Common myeloid progenitor, CD34-positive (primary cell): ENCODE measurements around the gene OTOP2.
A peak's percentile ranks its signal among the peaks of the same experiment; 100 is the strongest.

ENCODE experiments used
- CTCF ChIA-PET: fragments of 350-600 bp; sonication (Branson Sonifier 250); formaldehyde crosslinking; loops from one replicate; lab custom pipeline; 2021; ENCODE audit warnings: antibody characterized with exemption; lab: Charles Lee
- POLR2A ChIA-PET: fragments of 350-600 bp; sonication (Branson Sonifier 250); formaldehyde crosslinking; loops from one replicate; lab custom pipeline; 2021; ENCODE audit warnings: antibody characterized with exemption; lab: Charles Lee
- DNase-seq, 3 donors: peaks; one replicate each; pipeline versions ENCODE4 v3.0.0 to v3.0.0-alpha.2; 2013
- H3K27ac ChIP-seq, 2 experiments: 1 replicate in 1 of 2; 2 replicates in 1 of 2; pipeline ENCODE4 v1.7.0; 2013; ENCODE audit warnings: inconsistent platforms in 2 of 2, low read length in 2 of 2, mild to moderate bottlenecking in 2 of 2, low read depth in 1 of 2, moderate library complexity in 1 of 2; ENCODE audit not compliant: severe bottlenecking in 2 of 2, insufficient read depth in 1 of 2, poor library complexity in 1 of 2
- H3K27me3 ChIP-seq, 5 experiments: replicated peaks in 2 of 5; 1 replicate in 3 of 5; 2 replicates in 2 of 5; pipeline versions ENCODE4 v1.6.1 to v1.7.0; 2013; ENCODE audit warnings: low read length in 4 of 5, mild to moderate bottlenecking in 2 of 5, moderate library complexity in 2 of 5, inconsistent platforms in 1 of 5; ENCODE audit not compliant: insufficient read depth in 5 of 5, control insufficient read depth in 4 of 5
- H3K36me3 ChIP-seq, 4 experiments: 1 replicate in 2 of 4; 2 replicates in 2 of 4; pipeline versions ENCODE4 v1.6.1 to v1.7.0; 2013; ENCODE audit warnings: low read length in 3 of 4, control low read depth in 1 of 4, mild to moderate bottlenecking in 1 of 4; ENCODE audit not compliant: control insufficient read depth in 4 of 4, insufficient read depth in 4 of 4
- H3K4me1 ChIP-seq, 4 experiments: 1 replicate in 3 of 4; 2 replicates in 1 of 4; pipeline versions ENCODE4 v1.6.1 to v1.7.1; 2013; ENCODE audit warnings: low read length in 3 of 4, mild to moderate bottlenecking in 3 of 4, control low read depth in 1 of 4, inconsistent platforms in 1 of 4, moderate library complexity in 1 of 4; ENCODE audit not compliant: control insufficient read depth in 4 of 4, insufficient read depth in 4 of 4; ENCODE audit errors: control extremely low read depth in 1 of 4
- H3K4me3 ChIP-seq, 7 experiments: 1 replicate in 4 of 7; 2 replicates in 3 of 7; pipeline versions ENCODE4 v1.5.1 to v1.7.0; 2013; ENCODE audit warnings: mild to moderate bottlenecking in 7 of 7, low read length in 6 of 7, moderate library complexity in 6 of 7, inconsistent platforms in 2 of 7, low read depth in 2 of 7, control low read depth in 1 of 7; ENCODE audit not compliant: insufficient read depth in 4 of 7, control insufficient read depth in 1 of 7; ENCODE audit errors: extremely low read depth in 1 of 7
- H3K9me3 ChIP-seq, 5 experiments: 1 replicate in 4 of 5; 2 replicates in 1 of 5; pipeline versions ENCODE4 v1.6.1 to v1.7.1; 2013; ENCODE audit warnings: low read length in 4 of 5, mild to moderate bottlenecking in 2 of 5, inconsistent platforms in 1 of 5, low read depth in 1 of 5, moderate library complexity in 1 of 5; ENCODE audit not compliant: control insufficient read depth in 4 of 5, insufficient read depth in 2 of 5; ENCODE audit errors: control extremely low read depth in 1 of 5
- WGBS: methylation state at CpG from one replicate; pipeline ENCODE4 v1.1.5; 2013; ENCODE audit not compliant: insufficient coverage; 5-methylcytosine and 5-hydroxymethylcytosine counted together

OTOP2 gene

GRCh38 chr17:74922694-74923537 lies 1.2 kb upstream of the OTOP2 start, which contains the start of gene USH1G:
TSS of gene USH1G (minus strand) at chr17:74923255. CDS start at chr17:74923073, 182 bp downstream.
- peak within 1 kb of the TSS in 4 of 7 experiments; percentile 36 to 67 (median 45) for H3K4me3 ChIP-seq
- WGBS, result 4% methylated on average over 33 of the region's 57 CpGs

DNA sequence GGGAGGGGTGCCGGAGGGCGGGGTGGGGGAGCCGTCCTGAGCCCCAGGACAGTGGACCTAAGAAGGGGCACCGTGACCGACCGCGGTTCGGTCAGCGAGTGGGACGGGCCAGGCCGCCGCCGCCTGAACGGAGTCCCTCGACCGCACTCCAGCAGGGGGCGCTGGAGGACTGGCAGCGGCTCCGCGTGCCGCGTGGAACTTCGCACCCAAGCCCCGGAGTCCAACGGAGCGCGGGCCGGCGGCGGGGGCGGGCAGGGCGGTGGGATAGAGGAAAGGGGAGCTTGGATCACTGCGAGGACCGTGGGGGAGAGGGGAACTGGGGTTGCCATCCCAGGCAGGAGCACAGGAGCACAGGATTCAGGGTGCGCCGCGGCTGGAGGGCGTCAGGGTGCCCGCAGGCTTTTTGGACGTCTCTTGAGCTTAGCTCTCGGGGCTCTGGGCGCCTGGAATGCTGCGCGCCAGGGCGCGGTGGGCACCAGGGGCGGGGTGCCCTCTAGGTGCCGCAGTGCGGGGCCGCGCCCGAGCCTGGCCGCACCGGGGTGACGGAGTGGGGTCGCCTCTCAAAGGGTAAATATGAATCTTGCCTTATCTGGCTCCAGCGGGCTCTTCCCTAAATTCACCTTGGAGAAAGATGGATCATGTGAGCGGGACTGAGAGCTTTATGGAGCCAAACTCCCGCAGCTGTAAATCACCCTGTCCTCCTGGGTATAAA lies 379 bp upstream of the OTOP2 start:
- peak overlapping the region in 4 of 7 experiments; percentile 25 to 67 (median 40) for H3K4me3 ChIP-seq
- DNase-seq, result peak; percentile 40 to 69 (median 67)
- ChIA-PET CTCF (interaction anchor here (0.8 to 6.2 kb wide), 11 partner anchors 8 to 96 kb away, joined by 3 to 64 read pairs (median 4); no protein-coding TSS in a partner anchor), POLR2A (no interaction called here)
- under 1% methylated on average over 48 of the region's 59 CpGs for WGBS
- no peak overlapping the region for H3K27ac ChIP-seq
- H3K9me3 ChIP-seq, result no peaks in the 10 kb centered on the region
- peaks cover 0 to 84% (median 38%) of the 10 kb centered on the region in 5 experiments for H3K27me3 ChIP-seq
- H3K4me1 ChIP-seq, result peaks cover 0 to 25% (median 21%) of the 10 kb centered on the region in 4 experiments
- H3K36me3 ChIP-seq, result no peaks in the 10 kb centered on the region

More at GRCh38 chr17:74922694-74923537, 1.2 kb upstream of the OTOP2 start, which contains the start of gene USH1G:
- H3K27me3 ChIP-seq, result peaks cover 0 to 84% (median 37%) of the 10 kb centered on the region in 5 experiments
- no peak for DNase-seq
- no peaks in the 10 kb centered on the region for H3K9me3 ChIP-seq
- no peak within 1 kb of the TSS for H3K27ac ChIP-seq
- peaks cover 0 to 25% (median 23%) of the 10 kb centered on the region in 4 experiments for H3K4me1 ChIP-seq
- ChIA-PET CTCF (interaction anchor here (1.1 to 6.2 kb wide), 7 partner anchors 8 to 39 kb away, joined by 3 to 64 read pairs (median 5); no protein-coding TSS in a partner anchor), POLR2A (no interaction called here)
- no peaks in the 10 kb centered on the region for H3K36me3 ChIP-seq

DNA sequence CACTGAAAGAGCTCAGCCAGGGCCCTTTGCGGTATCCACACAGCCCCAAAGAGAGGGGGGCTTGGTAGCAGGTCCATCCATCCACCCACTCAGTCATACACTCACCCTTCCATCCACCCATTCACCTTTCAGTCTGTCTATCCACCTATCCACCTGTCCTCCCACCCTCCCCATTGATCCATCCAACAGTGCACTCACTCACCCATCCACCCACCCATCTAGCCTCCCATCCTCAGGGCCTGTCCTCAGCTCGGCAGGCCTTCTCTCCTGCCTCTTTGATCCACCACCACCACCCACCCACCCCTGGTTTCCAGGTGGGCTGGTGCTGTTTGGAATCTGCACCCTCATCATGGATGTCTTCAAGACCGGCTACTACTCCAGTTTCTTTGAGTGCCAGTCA lies 1.2 kb downstream of the OTOP2 start:
- peaks cover 0 to 71% (median 34%) of the 10 kb centered on the region in 5 experiments for H3K27me3 ChIP-seq
- H3K9me3 ChIP-seq, result no peaks in the 10 kb centered on the region
- H3K4me3 ChIP-seq, result no peak overlapping the region
- no peaks in the 10 kb centered on the region for H3K36me3 ChIP-seq
- no peak overlapping the region for H3K27ac ChIP-seq
- no peak for DNase-seq
- CTCF ChIA-PET, result interaction anchor here (0.6 to 6.2 kb wide), 7 partner anchors 12 to 187 kb away, joined by 3 to 64 read pairs (median 3); no protein-coding TSS in a partner anchor
- H3K4me1 ChIP-seq, result peaks cover 0 to 25% (median 20%) of the 10 kb centered on the region in 4 experiments
- POLR2A ChIA-PET, result no interaction called here
- whole genome bisulfite sequencing, result 79% methylated on average over 3 of the region's 3 CpGs

DNA sequence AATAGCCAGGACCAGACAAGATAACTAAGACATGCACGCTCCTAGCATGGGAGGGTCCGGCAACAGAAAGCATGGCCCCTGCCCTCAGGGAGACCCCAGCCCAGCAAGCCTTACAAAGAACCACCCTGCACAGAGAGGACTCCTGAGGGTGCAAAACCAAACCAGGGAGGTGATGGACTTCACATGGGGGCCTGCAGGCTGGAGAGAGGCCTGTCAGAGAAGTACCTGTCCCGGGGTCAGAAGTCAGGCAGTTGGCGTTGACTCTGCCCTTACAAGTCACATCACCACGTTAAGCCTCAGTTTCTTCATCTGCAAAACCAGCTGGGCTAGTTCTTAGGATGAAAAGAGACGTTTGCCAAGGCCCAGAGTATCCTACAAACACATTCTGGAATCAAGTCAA lies 4.7 kb downstream of the OTOP2 start:
- peaks cover 0 to 22% (median 13%) of the 10 kb centered on the region in 4 experiments for H3K4me1 ChIP-seq
- H3K27ac ChIP-seq, result no peak overlapping the region
- ChIA-PET POLR2A (no interaction called here), CTCF (interaction anchor here (1.1 to 1.2 kb wide), 2 partner anchors 10 to 17 kb away, joined by 3 to 4 read pairs; no protein-coding TSS in a partner anchor)
- WGBS, result 98% methylated on average over 6 of the region's 6 CpGs
- DNase-seq, result no peak
- no peak overlapping the region for H3K4me3 ChIP-seq
- H3K9me3 ChIP-seq, result no peaks in the 10 kb centered on the region
- peaks cover 0 to 41% (median 28%) of the 10 kb centered on the region in 5 experiments for H3K27me3 ChIP-seq
- H3K36me3 ChIP-seq, result no peaks in the 10 kb centered on the region

- ChIA-PET CTCF (interaction anchor here (0.8 to 2.0 kb wide), 5 partner anchors 7 to 31 kb away, joined by 3 to 12 read pairs (median 4); partner anchors contain the start of gene USH1G), POLR2A (no interaction called here)
- H3K27me3 ChIP-seq, result peaks cover 0 to 41% (median 24%) of the 10 kb centered on the region in 5 experiments
- WGBS, result 96% methylated on average over 24 of the region's 24 CpGs
- H3K27ac ChIP-seq, result no peak overlapping the region
- peaks cover 0 to 10% (median 1%) of the 10 kb centered on the region in 4 experiments for H3K4me1 ChIP-seq
- H3K36me3 ChIP-seq, result no peaks in the 10 kb centered on the region
- no peak overlapping the region for H3K4me3 ChIP-seq
- no peak for DNase-seq
- no peaks in the 10 kb centered on the region for H3K9me3 ChIP-seq
These were observed 6.5 kb downstream of the OTOP2 start for GRCh38 chr17:74930535-74931036.

DNA sequence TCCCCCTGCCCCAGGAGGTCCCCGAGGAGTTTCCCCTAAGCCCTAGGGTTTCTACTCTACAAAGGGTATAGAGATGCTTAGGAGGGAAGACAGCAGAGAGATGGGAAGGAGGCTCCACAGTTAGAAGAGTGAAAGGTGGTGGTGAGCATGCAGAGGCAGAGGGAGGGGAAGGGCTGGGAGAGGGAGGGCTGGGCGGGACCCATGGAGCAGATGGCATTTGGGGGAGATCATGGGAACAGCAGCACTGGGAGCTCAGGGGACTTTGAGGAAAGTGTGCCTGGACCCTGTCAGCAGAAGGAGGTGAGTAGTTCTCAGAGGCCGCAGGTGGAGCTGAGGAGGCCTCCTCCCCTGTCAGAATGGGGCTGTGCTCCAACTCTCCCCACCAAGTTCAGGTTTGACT lies 11.0 kb downstream of the OTOP2 start:
- peaks cover 0 to 19% (median 6%) of the 10 kb centered on the region in 4 experiments for H3K4me1 ChIP-seq
- POLR2A ChIA-PET, result no interaction called here
- CTCF ChIA-PET, result interaction anchor here (1.0 to 1.6 kb wide), 2 partner anchors 16 to 27 kb away, joined by 4 to 6 read pairs; no protein-coding TSS in a partner anchor
- H3K9me3 ChIP-seq, result no peaks in the 10 kb centered on the region
- WGBS, result 100% methylated on average over 2 of the region's 3 CpGs
- H3K36me3 ChIP-seq, result no peaks in the 10 kb centered on the region
- H3K27me3 ChIP-seq, result peaks cover 2 to 58% (median 24%) of the 10 kb centered on the region in 5 experiments
- H3K27ac ChIP-seq, result no peak overlapping the region
- H3K4me3 ChIP-seq, result no peak overlapping the region
- DNase-seq, result no peak
